ENCODE data around the gene ZNF281.

DNA sequence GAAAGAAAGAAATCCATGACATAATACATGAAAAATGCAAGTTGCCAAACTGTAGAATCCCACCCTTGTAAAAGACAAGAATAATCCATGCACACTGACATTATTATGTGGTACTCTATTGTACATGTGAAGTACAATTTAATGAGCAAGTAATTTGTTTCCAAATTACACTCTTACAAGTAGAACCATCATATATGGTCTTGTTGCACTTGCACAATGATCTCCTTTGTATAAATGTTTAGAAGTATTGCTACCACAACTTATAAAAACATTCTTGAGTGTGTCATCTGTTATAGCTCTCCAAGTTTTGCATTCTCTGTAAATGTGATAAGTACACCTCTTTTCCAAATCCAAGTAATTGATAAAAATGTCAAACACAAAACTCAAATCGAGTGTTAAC lies 29.1 kb upstream of the ZNF281 start:
- TF ChIP-seq EZH2phosphoT487 (IDR thresholded peaks at IDR 0.05; ENCODE audit: borderline replicate concordance), result no peak
- TF ChIP-seq, protein P1, sequence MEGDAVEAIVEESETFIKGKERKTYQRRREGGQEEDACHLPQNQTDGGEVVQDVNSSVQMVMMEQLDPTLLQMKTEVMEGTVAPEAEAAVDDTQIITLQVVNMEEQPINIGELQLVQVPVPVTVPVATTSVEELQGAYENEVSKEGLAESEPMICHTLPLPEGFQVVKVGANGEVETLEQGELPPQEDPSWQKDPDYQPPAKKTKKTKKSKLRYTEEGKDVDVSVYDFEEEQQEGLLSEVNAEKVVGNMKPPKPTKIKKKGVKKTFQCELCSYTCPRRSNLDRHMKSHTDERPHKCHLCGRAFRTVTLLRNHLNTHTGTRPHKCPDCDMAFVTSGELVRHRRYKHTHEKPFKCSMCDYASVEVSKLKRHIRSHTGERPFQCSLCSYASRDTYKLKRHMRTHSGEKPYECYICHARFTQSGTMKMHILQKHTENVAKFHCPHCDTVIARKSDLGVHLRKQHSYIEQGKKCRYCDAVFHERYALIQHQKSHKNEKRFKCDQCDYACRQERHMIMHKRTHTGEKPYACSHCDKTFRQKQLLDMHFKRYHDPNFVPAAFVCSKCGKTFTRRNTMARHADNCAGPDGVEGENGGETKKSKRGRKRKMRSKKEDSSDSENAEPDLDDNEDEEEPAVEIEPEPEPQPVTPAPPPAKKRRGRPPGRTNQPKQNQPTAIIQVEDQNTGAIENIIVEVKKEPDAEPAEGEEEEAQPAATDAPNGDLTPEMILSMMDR (IDR thresholded peaks at IDR 0.05 in 2 of 3, conservative IDR thresholded peaks at IDR 0.05 in 1 of 3; ENCODE audit: borderline replicate concordance in 1 of 3, insufficient read depth in 1 of 3, low read depth in 2 of 3, low read length in 2 of 3), result no peak
- TF ChIP-seq EZH2 (IDR thresholded peaks at IDR 0.05), result no peak
- TF ChIP-seq POLR2A (IDR thresholded peaks at IDR 0.05; ENCODE audit: borderline replicate concordance, extremely low read depth, insufficient read depth, insufficient read length), result no peak
- no peak for TF ChIP-seq EGR1 (IDR thresholded peaks at IDR 0.05; ENCODE audit: low read depth)
- TF ChIP-seq, protein P2, sequence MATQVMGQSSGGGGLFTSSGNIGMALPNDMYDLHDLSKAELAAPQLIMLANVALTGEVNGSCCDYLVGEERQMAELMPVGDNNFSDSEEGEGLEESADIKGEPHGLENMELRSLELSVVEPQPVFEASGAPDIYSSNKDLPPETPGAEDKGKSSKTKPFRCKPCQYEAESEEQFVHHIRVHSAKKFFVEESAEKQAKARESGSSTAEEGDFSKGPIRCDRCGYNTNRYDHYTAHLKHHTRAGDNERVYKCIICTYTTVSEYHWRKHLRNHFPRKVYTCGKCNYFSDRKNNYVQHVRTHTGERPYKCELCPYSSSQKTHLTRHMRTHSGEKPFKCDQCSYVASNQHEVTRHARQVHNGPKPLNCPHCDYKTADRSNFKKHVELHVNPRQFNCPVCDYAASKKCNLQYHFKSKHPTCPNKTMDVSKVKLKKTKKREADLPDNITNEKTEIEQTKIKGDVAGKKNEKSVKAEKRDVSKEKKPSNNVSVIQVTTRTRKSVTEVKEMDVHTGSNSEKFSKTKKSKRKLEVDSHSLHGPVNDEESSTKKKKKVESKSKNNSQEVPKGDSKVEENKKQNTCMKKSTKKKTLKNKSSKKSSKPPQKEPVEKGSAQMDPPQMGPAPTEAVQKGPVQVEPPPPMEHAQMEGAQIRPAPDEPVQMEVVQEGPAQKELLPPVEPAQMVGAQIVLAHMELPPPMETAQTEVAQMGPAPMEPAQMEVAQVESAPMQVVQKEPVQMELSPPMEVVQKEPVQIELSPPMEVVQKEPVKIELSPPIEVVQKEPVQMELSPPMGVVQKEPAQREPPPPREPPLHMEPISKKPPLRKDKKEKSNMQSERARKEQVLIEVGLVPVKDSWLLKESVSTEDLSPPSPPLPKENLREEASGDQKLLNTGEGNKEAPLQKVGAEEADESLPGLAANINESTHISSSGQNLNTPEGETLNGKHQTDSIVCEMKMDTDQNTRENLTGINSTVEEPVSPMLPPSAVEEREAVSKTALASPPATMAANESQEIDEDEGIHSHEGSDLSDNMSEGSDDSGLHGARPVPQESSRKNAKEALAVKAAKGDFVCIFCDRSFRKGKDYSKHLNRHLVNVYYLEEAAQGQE (IDR thresholded peaks at IDR 0.05; ENCODE audit: low read depth), result no peak
- TF ChIP-seq SP1 (IDR thresholded peaks at IDR 0.05; ENCODE audit: low read depth), result no peak
- no peak for TF ChIP-seq POLR2AphosphoS5 (IDR thresholded peaks at IDR 0.05; ENCODE audit: low read depth, low read length)
- TF ChIP-seq YY1 (IDR thresholded peaks at IDR 0.05; ENCODE audit: extremely low read depth, insufficient replicate concordance, low read depth, low read length), result no peak
- TF ChIP-seq, protein P3, sequence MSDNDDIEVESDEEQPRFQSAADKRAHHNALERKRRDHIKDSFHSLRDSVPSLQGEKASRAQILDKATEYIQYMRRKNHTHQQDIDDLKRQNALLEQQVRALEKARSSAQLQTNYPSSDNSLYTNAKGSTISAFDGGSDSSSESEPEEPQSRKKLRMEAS (IDR thresholded peaks at IDR 0.05), result no peak
- no peak for TF ChIP-seq SIN3A (IDR thresholded peaks at IDR 0.05; ENCODE audit: low read depth)

All from HCT116 (cell line).